ENCODE measurements around the gene KCNF1.
"Not testable (repeated sequence)": the region's sequence is repeated elsewhere in the genome, so short reads cannot be mapped to it uniquely, and the experiment has no call there.

The KCNF1 gene

DNA sequence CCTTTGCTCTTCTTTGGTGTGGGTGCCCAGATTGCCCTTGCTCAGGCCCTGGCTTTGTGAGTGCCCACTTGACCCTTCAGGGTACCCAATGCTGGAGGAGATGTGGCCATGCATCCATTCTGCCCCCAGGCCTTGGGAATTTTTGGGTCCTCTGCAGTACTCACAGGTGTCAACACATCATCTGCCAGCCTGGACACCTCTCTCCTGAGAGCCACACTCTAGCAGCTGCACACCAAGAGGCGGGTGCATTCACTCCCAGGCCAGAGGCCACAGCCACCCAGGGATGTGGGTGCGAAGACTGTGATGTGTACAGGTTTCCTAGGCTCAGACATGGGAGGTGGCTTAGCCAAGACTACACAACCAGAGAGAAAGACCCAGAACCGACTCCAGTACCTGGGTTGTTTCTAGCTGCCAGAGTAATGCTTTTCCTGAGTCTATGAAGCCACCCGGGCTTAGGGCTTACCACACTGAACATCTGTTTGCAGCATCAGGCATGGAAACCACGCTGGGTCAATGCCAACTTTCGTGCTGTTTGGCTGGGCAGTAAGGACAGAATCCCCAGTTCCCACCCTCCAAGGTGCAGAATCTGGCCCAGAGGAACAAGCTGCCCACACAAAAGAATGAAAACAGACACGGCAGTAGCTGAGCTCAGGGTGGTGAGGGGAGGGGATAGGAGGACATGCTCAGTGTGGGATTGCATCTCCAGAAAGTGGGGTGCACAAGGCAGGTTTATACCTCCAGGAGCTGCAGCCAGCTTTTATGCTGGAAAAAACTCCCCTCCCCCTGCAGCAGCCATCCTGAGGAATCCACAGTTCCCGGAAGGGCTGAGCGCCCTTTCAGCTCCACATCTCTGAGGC is 40.1 kb downstream of the KCNF1 start:
- Histone ChIP-seq H3K27ac (no peak overlapping the region), H3K36me3 (replicated peaks) (no peaks in the 10 kb centered on the region), H3K27me3 (replicated peaks) (no peaks in the 10 kb centered on the region), H3K4me3 (ENCODE audit: low read depth, low read length) (no peak overlapping the region)
- in situ Hi-C loops (cut with HindIII; ENCODE audit: low pct_ligation_motif_present, low sequenced_read_pairs), result no loop called here
- no peak for DNase-seq
- TF ChIP-seq, protein P1, sequence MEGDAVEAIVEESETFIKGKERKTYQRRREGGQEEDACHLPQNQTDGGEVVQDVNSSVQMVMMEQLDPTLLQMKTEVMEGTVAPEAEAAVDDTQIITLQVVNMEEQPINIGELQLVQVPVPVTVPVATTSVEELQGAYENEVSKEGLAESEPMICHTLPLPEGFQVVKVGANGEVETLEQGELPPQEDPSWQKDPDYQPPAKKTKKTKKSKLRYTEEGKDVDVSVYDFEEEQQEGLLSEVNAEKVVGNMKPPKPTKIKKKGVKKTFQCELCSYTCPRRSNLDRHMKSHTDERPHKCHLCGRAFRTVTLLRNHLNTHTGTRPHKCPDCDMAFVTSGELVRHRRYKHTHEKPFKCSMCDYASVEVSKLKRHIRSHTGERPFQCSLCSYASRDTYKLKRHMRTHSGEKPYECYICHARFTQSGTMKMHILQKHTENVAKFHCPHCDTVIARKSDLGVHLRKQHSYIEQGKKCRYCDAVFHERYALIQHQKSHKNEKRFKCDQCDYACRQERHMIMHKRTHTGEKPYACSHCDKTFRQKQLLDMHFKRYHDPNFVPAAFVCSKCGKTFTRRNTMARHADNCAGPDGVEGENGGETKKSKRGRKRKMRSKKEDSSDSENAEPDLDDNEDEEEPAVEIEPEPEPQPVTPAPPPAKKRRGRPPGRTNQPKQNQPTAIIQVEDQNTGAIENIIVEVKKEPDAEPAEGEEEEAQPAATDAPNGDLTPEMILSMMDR (IDR thresholded peaks at IDR 0.05; ENCODE audit: low read depth, low read length, missing control alignments), result no peak

DNA sequence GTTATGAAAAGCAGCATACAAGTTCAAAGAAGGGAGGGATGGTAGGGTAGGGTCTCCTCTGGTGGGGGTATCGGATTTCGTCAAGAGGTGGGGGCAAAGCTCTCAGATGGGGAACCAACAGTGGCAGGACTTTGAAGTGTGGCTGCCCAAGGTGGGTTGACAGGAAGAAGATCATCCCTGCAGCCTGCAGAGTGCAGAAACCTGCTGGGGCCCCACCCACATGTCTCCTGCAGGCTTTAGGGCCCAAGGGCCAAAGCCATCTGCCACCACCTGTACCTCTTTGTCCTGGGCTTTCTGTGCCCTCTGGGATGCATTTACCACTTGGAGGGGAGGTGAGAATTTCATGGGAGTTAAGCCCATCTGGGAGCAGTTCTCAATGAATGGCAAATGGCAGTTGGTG is 42.7 kb downstream of the KCNF1 start:
- no peaks in the 10 kb centered on the region for H3K36me3 ChIP-seq (replicated peaks)

DNA sequence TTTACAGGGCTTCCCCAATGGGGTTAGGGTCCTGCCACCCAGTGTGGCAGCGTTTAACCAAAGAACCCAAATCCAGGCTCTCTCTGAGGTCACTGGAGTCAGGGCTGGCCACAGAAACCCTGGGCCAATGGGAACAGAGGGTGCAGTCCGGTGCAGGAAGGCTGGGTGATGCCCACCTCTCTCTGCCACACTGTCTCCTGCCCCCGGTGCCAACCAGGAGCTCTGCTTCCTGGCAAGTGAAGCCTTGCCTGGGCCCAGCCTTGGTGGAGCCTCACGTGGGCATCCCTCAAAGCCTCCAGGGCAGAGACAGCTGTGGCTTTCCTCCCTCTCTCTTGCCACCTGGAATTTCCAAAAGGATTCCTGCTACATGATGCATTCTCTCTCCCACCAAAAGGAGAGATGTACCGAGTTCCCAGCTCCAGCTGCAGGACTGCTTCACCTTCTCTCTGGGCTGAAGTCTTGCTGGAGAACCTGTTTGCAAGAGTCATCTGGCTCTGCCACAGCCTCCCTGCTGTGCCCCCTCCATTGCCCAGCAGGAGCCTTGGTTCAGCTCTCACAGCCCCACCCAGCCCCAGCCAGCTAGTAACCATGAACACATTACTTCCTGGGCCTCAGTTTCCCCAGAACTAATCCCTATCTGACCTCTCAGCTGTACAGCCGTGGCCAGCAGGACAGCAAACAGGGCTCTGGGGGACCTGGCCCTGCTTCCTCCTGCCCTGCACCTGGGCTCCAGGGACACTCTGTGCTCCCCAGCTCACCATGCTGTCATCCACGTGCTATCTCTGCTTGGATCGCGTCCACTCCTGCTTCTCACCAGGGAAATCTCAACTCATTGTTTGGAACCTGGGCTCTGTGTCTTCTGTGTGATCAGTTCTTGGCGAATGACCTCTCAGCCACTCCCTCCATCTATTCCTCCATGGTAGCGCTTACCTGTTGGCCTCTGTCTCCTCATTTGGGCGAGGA is 43.4 kb downstream of the KCNF1 start:
- Histone ChIP-seq H3K4me3 (ENCODE audit: low read depth, low read length) (no peak overlapping the region), H3K36me3 (replicated peaks) (no peaks in the 10 kb centered on the region), H3K27ac (no peak overlapping the region), H3K27me3 (replicated peaks) (no peaks in the 10 kb centered on the region)
- in situ Hi-C loops (cut with HindIII; ENCODE audit: low pct_ligation_motif_present, low sequenced_read_pairs), result no loop called here
- TF ChIP-seq, protein P1 (IDR thresholded peaks at IDR 0.05; ENCODE audit: low read depth, low read length, missing control alignments), result no peak
- DNase-seq, result no peak

More for the DNA sequence above, 42.7 kb downstream of the KCNF1 start:
- H3K4me3 ChIP-seq (ENCODE audit: low read depth, low read length), result no peak overlapping the region
- DNase-seq, result no peak
- in situ Hi-C loops (cut with HindIII; ENCODE audit: low pct_ligation_motif_present, low sequenced_read_pairs), result no loop called here
- H3K27ac ChIP-seq, result no peak overlapping the region
- H3K27me3 ChIP-seq (replicated peaks), result no peaks in the 10 kb centered on the region
- TF ChIP-seq, protein P1 (IDR thresholded peaks at IDR 0.05; ENCODE audit: low read depth, low read length, missing control alignments), result no peak

DNA sequence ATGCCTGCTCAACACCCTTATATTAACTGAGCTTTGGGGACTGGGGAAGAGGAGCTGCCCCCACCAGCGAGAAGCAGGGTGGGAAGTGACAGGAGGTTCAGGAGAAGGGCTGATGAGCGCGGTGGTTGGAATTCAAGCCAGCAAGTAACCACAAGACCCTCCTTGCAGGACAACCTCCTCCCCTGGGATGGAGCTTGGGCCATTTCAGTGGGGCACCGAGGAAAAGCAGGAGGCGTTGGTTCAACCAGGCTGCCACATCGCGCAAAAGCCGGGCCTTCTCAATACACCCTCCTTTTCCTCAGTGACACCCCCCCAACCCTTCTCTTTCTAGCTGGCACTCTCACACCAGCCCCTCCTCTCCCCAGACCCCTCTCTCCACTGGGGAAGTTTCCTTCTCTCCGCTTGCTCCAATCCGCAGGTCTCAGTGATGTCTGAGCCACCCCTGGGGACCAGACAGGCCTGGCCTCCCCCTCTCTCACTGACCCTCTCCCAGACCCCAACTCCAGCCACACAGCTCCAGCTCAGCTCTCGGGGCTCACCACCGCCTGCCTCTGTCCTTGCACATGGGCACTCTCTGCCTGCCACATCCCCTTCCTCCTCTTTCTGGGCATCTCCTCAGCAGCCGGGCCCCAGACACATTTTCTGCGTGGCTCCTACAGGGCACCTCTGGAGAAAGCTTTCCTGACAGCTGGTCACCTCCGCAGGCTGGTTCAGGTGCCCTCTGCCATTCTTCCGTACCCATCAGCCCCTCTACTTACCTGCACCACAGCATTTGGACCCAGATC is 44.5 kb downstream of the KCNF1 start:
- TF ChIP-seq, protein P1 (IDR thresholded peaks at IDR 0.05; ENCODE audit: low read depth, low read length, missing control alignments), result no peak
- Histone ChIP-seq H3K27me3 (replicated peaks) (no peaks in the 10 kb centered on the region), H3K4me3 (ENCODE audit: low read depth, low read length) (no peak overlapping the region), H3K27ac (no peak overlapping the region), H3K36me3 (replicated peaks) (no peaks in the 10 kb centered on the region)
- in situ Hi-C loops (cut with HindIII; ENCODE audit: low pct_ligation_motif_present, low sequenced_read_pairs), result no loop called here
- DNase-seq, result no peak

DNA sequence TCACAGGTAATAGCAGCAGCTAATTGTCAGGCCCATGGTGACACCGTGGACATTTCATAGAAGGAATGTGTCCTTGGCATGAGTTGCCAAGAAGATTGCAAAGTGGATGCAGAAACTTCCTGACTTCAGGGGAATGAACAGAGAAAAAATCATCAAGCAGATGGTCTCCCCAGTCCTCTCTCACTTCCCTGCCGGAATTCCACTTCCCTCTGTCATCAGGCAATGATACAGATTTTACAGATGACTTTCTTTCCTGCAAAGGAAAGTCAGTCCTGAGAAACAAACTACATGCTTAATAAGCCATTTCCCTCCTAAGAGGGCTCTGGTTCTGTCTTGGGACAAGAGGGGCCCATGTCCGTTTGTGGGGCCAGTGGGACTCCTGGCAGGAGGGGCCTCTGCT is 45.7 kb downstream of the KCNF1 start:
- TF ChIP-seq, protein P1 (IDR thresholded peaks at IDR 0.05; ENCODE audit: low read depth, low read length, missing control alignments), result no peak
- in situ Hi-C loops (cut with HindIII; ENCODE audit: low pct_ligation_motif_present, low sequenced_read_pairs), result no loop called here
- no peak overlapping the region for H3K4me3 ChIP-seq (ENCODE audit: low read depth, low read length)
- H3K27ac ChIP-seq, result no peak overlapping the region
- no peak for DNase-seq
- H3K36me3 ChIP-seq (replicated peaks), result no peaks in the 10 kb centered on the region
- H3K27me3 ChIP-seq (replicated peaks), result no peaks in the 10 kb centered on the region

DNA sequence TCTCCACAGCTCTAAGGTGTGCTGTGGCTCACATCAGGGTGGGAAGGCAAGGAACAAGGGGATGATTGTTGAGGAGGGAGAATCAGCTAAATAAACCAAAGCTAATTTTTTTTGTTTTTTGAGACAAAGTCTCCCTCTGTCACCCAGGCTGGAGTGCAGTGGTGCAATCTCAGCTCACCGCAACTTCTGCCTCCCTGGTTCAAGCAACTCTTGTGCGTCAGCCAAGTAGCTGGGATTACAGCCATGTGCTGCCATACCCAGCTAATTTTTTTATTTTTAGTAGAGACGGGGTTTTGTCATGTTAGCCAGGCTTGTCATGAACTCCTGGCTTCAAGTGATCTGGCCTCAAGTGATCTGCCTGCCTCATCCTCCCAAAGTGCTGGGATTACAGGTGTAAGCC is 46.7 kb downstream of the KCNF1 start:
- DNase-seq; H3K36me3 ChIP-seq (replicated peaks); H3K4me3 ChIP-seq (ENCODE audit: low read depth, low read length); H3K27ac ChIP-seq; H3K27me3 ChIP-seq (replicated peaks); in situ Hi-C loops (cut with HindIII; ENCODE audit: low pct_ligation_motif_present, low sequenced_read_pairs): not testable (repeated sequence)

All from brain microvascular endothelial cell (primary cell).